ENCODE results near the gene NBEA. TPM values are rescaled to one million over a fixed set of nuclear protein-coding genes. Genes with fewer than 3 reads are reported as not detected.

The NBEA gene
- total RNA-seq, 3 donors from 2014 or later (not counting 1 experiment from before 2014, with no cell fraction given): 0.27 to 0.66 (median 0.33) TPM

DNA sequence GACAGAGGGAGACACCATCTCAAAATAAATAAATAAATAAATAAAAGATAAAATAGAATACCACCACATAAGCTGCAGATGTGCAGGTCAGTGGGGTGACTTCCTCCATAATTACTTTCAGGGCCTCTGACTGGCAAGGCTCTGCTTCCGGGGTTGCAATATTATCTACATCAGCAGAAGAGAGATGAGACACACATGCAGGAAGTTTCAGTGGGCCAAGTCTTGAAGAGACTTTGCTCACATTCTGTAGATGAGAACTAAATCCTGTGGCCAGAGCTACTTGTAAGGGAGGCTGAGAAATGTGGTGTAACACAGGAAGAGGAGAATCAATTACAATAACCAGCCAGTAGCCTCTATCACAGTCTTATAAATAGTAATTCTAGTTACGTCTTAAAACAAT lies 624.3 kb downstream of the NBEA start:
- Mint-ChIP-seq H3K27me3 (ENCODE audit: low read depth in 2 of 2) (no peaks in the 10 kb centered on the region), H3K36me3 (no peaks in the 10 kb centered on the region), H3K4me3 (peak overlapping the region; percentile 49), H3K9me3 (no peaks in the 10 kb centered on the region), H3K27ac (peak overlapping the region; percentile 72 to 81), H3K4me1 (peaks cover 29 to 34% of the 10 kb centered on the region in 2 donors)
- 43% methylated on average over 1 of the region's 2 CpGs for WGBS (ENCODE audit: insufficient coverage)
- peaks cover 6% of the 10 kb centered on the region for H3K4me1 ChIP-seq (ENCODE audit: control insufficient read depth, insufficient read depth, low read length)
- peak; percentile 89 to 99 (median 96) for ATAC-seq
- TF ChIP-seq, protein P1, sequence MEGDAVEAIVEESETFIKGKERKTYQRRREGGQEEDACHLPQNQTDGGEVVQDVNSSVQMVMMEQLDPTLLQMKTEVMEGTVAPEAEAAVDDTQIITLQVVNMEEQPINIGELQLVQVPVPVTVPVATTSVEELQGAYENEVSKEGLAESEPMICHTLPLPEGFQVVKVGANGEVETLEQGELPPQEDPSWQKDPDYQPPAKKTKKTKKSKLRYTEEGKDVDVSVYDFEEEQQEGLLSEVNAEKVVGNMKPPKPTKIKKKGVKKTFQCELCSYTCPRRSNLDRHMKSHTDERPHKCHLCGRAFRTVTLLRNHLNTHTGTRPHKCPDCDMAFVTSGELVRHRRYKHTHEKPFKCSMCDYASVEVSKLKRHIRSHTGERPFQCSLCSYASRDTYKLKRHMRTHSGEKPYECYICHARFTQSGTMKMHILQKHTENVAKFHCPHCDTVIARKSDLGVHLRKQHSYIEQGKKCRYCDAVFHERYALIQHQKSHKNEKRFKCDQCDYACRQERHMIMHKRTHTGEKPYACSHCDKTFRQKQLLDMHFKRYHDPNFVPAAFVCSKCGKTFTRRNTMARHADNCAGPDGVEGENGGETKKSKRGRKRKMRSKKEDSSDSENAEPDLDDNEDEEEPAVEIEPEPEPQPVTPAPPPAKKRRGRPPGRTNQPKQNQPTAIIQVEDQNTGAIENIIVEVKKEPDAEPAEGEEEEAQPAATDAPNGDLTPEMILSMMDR (IDR thresholded peaks at IDR 0.05): no peak
- no peak overlapping the region for H3K4me3 ChIP-seq (ENCODE audit: low read length)
- H3K9me3 ChIP-seq (ENCODE audit: control insufficient read depth, insufficient read depth, low read length): no peaks in the 10 kb centered on the region
- no peaks in the 10 kb centered on the region for H3K27me3 ChIP-seq (ENCODE audit: control insufficient read depth, insufficient read depth, low read length)
- peak; percentile 4 to 23 for DNase-seq
- intact Hi-C loops (cut with micrococcal nuclease): no loop called here
- no peaks in the 10 kb centered on the region for H3K36me3 ChIP-seq (ENCODE audit: control insufficient read depth, insufficient read depth, low read length)
- H3K27ac ChIP-seq (ENCODE audit: low read length): peak overlapping the region; percentile 47

DNA sequence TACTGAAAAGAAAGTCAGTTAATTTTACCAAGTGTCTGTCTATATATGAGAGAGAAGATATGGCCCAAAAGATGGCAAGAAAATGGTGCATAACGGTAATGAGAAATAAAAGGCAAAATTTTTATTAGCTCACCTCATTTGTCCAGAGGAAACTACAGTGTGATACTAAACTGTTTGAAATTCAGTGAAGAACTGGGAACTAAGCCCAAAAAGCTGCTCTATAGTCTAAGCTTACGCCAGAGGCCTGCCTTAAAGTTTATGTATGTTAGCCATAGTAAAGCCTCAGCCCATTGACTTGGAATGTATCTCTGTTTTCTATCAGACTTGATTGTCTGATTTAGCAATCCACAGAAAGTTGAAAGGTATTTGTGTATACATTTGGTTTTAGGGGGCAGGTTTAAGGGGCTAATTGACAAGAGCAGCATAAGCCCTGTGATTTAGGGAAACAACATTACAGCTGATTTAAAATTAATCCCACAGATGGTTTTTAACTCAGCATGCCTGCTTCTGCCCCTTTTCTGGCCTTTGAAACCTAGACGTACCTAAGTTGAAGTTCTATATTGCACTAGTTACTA lies 625.4 kb downstream of the NBEA start:
- H3K9me3 ChIP-seq (ENCODE audit: control insufficient read depth, insufficient read depth, low read length): no peaks in the 10 kb centered on the region
- no peak for ATAC-seq
- Mint-ChIP-seq H3K4me3 (no peak overlapping the region), H3K4me1 (peaks cover 29 to 36% of the 10 kb centered on the region in 2 donors), H3K9me3 (no peaks in the 10 kb centered on the region), H3K36me3 (no peaks in the 10 kb centered on the region), H3K27me3 (ENCODE audit: low read depth in 2 of 2) (no peaks in the 10 kb centered on the region), H3K27ac (peak overlapping the region; percentile 72 to 81)
- H3K4me1 ChIP-seq (ENCODE audit: control insufficient read depth, insufficient read depth, low read length): peaks cover 6% of the 10 kb centered on the region
- H3K27me3 ChIP-seq (ENCODE audit: control insufficient read depth, insufficient read depth, low read length): no peaks in the 10 kb centered on the region
- TF ChIP-seq, protein P1 (IDR thresholded peaks at IDR 0.05): no peak
- 95% methylated on average over 3 of the region's 3 CpGs for WGBS (ENCODE audit: insufficient coverage)
- DNase-seq: no peak
- intact Hi-C loops (cut with micrococcal nuclease): no loop called here
- no peaks in the 10 kb centered on the region for H3K36me3 ChIP-seq (ENCODE audit: control insufficient read depth, insufficient read depth, low read length)
- no peak overlapping the region for H3K27ac ChIP-seq (ENCODE audit: low read length)
- H3K4me3 ChIP-seq (ENCODE audit: low read length): no peak overlapping the region

DNA sequence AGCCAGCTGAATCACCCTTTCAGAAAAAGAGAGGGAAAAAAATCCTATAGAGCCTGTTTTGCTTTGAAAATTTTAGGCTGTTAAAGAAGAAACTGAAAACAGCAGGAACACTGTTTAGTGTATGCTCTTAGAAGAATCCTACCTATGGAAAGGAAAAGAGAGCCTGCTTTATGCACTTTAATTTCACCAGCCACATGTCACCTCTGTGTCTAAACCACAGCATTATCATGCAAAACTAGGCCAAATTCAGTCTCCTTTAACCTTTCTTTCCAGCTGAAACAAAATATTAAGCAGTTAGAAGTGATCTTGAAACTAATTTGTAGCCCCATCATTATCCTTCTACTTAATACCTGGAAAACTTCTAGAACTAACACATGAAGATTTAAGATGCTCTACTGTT lies 631.6 kb downstream of the NBEA start:
- Mint-ChIP-seq H3K27me3 (ENCODE audit: low read depth in 2 of 2) (no peaks in the 10 kb centered on the region), H3K4me1 (peaks cover 9 to 18% of the 10 kb centered on the region in 2 donors), H3K27ac (peak overlapping the region; percentile 63 to 69), H3K36me3 (no peaks in the 10 kb centered on the region), H3K9me3 (no peaks in the 10 kb centered on the region), H3K4me3 (no peak overlapping the region)
- peak in 2 of 3 donors; percentile 31 to 50 for ATAC-seq
- no peak for DNase-seq
- no peaks in the 10 kb centered on the region for H3K36me3 ChIP-seq (ENCODE audit: control insufficient read depth, insufficient read depth, low read length)
- H3K4me3 ChIP-seq (ENCODE audit: low read length): no peak overlapping the region
- TF ChIP-seq, protein P1 (IDR thresholded peaks at IDR 0.05): no peak
- H3K27me3 ChIP-seq (ENCODE audit: control insufficient read depth, insufficient read depth, low read length): no peaks in the 10 kb centered on the region
- no peaks in the 10 kb centered on the region for H3K4me1 ChIP-seq (ENCODE audit: control insufficient read depth, insufficient read depth, low read length)
- H3K27ac ChIP-seq (ENCODE audit: low read length): no peak overlapping the region
- intact Hi-C loops (cut with micrococcal nuclease): no loop called here
- no peaks in the 10 kb centered on the region for H3K9me3 ChIP-seq (ENCODE audit: control insufficient read depth, insufficient read depth, low read length)

DNA sequence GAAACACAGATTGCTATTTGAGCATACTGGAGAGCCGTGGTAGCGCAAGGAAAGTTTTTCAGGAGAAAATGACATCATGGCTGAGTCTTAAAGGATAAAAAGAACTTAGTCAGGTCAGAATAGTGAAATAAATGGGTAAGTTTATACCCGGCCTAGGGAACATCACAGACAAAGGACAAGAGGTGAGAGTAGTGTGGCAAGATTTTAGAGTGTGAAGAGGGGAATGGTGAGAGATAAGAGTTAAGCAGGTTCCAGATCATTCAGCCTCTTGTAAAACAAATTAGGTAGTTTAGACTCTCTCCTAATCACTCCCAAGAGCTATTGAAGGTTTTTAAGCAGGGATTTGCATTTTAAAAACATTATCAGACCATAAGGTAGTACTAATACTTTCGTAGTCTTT lies 650.4 kb downstream of the NBEA start:
- Mint-ChIP-seq H3K36me3 (no peaks in the 10 kb centered on the region), H3K27ac (no peak overlapping the region), H3K9me3 (no peaks in the 10 kb centered on the region), H3K4me3 (no peak overlapping the region), H3K27me3 (ENCODE audit: low read depth in 2 of 2) (no peaks in the 10 kb centered on the region), H3K4me1 (no peaks in the 10 kb centered on the region)
- H3K27ac ChIP-seq (ENCODE audit: low read length): no peak overlapping the region
- TF ChIP-seq, protein P1 (IDR thresholded peaks at IDR 0.05): no peak
- no peaks in the 10 kb centered on the region for H3K36me3 ChIP-seq (ENCODE audit: control insufficient read depth, insufficient read depth, low read length)
- no peaks in the 10 kb centered on the region for H3K9me3 ChIP-seq (ENCODE audit: control insufficient read depth, insufficient read depth, low read length)
- H3K4me1 ChIP-seq (ENCODE audit: control insufficient read depth, insufficient read depth, low read length): no peaks in the 10 kb centered on the region
- WGBS (ENCODE audit: insufficient coverage): 83% methylated on average over 3 of the region's 4 CpGs
- no peak overlapping the region for H3K4me3 ChIP-seq (ENCODE audit: low read length)
- H3K27me3 ChIP-seq (ENCODE audit: control insufficient read depth, insufficient read depth, low read length): no peaks in the 10 kb centered on the region
- ATAC-seq (no peak), DNase-seq (no peak)
- intact Hi-C loops (cut with micrococcal nuclease): no loop called here

Measured in natural killer cell (primary cell).